ENCODE data around the gene CT45A8. TPM values are rescaled to one million over a fixed set of nuclear protein-coding genes. Genes with fewer than 3 reads are reported as not detected.
"Not testable (repeated sequence)": the region's sequence is repeated elsewhere in the genome, so short reads cannot be mapped to it uniquely, and the experiment has no call there.

CT45A8 gene
- polyA plus RNA-seq, 1 experiment = not detected

- H3K27me3 ChIP-seq (ENCODE audit: control insufficient read depth, insufficient read depth, low read length); DNase-seq (ENCODE audit: low read depth, low spot score); POLR2A ChIA-PET; H3K4me3 ChIP-seq (ENCODE audit: low read depth, low read length); H3K27ac ChIP-seq (ENCODE audit: low read depth, low read length); CTCF ChIA-PET; H3K9me3 ChIP-seq (ENCODE audit: control insufficient read depth, insufficient read depth, low read length): not testable (repeated sequence)
These were observed 34.4 kb downstream of the CT45A8 start, which contains the start of gene CT45A2 for GRCh38 chrX:135819912-135820311. Gene CT45A2 (minus strand): TSS chrX:135820012. CDS start chrX:135816265, 3,747 bp downstream.

- H3K27me3 ChIP-seq (ENCODE audit: control insufficient read depth, insufficient read depth, low read length); CTCF ChIA-PET; H3K4me3 ChIP-seq (ENCODE audit: low read depth, low read length); DNase-seq (ENCODE audit: low read depth, low spot score); H3K9me3 ChIP-seq (ENCODE audit: control insufficient read depth, insufficient read depth, low read length); POLR2A ChIA-PET; H3K27ac ChIP-seq (ENCODE audit: low read depth, low read length): not testable (repeated sequence)
These were observed 51.7 kb downstream of the CT45A8 start, which contains the start of gene CT45A6 for GRCh38 chrX:135802687-135803086. Gene CT45A6 (minus strand): TSS chrX:135802787. CDS start chrX:135798993, 3,794 bp downstream.

Other genes with a start within 250 kb of the CT45A8 start
- gene CT45A1, start 140.9 kb downstream of the CT45A8 start, polyA plus RNA-seq (2011; rRNA removed) = not detected in 2 replicates
- not detected in 2 replicates for gene CT45A3, start 86.3 kb downstream of the CT45A8 start, polyA plus RNA-seq (2011; rRNA removed)
- not detected in 2 replicates for gene CT45A5, start 69.0 kb downstream of the CT45A8 start, polyA plus RNA-seq (2011; rRNA removed)
- gene CT45A6, start 51.8 kb downstream of the CT45A8 start, polyA plus RNA-seq (2011; rRNA removed) = not detected in 2 replicates
- gene CT45A2, start 34.5 kb downstream of the CT45A8 start, polyA plus RNA-seq (2011; rRNA removed) = not detected in 2 replicates
- gene CT45A7, start 17.3 kb downstream of the CT45A8 start, polyA plus RNA-seq (2011; rRNA removed) = not detected in 2 replicates
- gene CT45A9, start 17.3 kb upstream of the CT45A8 start, polyA plus RNA-seq (2011; rRNA removed) = not detected in 2 replicates
- gene CT45A10, start 38.9 kb upstream of the CT45A8 start, polyA plus RNA-seq (2011; rRNA removed) = not detected in 2 replicates
- gene SAGE1, start 39.2 kb upstream of the CT45A8 start, polyA plus RNA-seq (2011; rRNA removed) = not detected in 2 replicates
- 16.7 and 23.3 TPM in 2 replicates for gene MMGT1, start 119.5 kb upstream of the CT45A8 start, polyA plus RNA-seq (2011; rRNA removed)
- 10.7 and 14.7 TPM in 2 replicates for gene SLC9A6, start 130.9 kb upstream of the CT45A8 start, polyA plus RNA-seq (2011; rRNA removed)